HCT116 (cell line): ENCODE measurements around the gene CHN1. TPM values are rescaled to one million over a fixed set of nuclear protein-coding genes. Genes with fewer than 3 reads are reported as not detected.

Experiments
- ATAC-seq: fragments of 200-7000 bp; cut with Tn5 transposase; 2 replicates; pipeline ENCODE4 v1.9.1; 2020; ENCODE audit warnings: mild to moderate bottlenecking, moderate library complexity
- BruUV-seq: library from RNA; stranded (reverse); fragments of 400-500 nt; replicated peaks from 2 replicates; lab custom pipeline; 2021; lab: Mats Ljungman, UMichigan
- CTCF ChIA-PET: fragments of 300-600 bp; sonication (Branson Sonifier 250); formaldehyde crosslinking; loops from one replicate; lab custom pipeline; 2021; ENCODE audit warnings: antibody characterized with exemption; lab: Charles Lee
- POLR2A ChIA-PET: fragments of 300-600, 350-600 bp; sonication (Branson Sonifier 250); formaldehyde crosslinking; loops from one replicate; lab custom pipeline; 2021; ENCODE audit warnings: antibody characterized with exemption; lab: Charles Lee
- RAD21 ChIA-PET, 2 experiments: fragments of 300-600 bp; sonication (Branson Sonifier 250); formaldehyde crosslinking; loops; one replicate each; lab custom pipeline; 2023; ENCODE audit warnings: low total read pairs in 2 of 2; ENCODE audit not compliant: uncharacterized antibody in 2 of 2, unreplicated experiment in 2 of 2, low non-redundant PET in 1 of 2; lab: Charles Lee
- DNase-seq: peaks from one replicate; pipeline ENCODE4 v3.0.0-alpha.2; 2010; ENCODE audit warnings: low read depth, low spot score
- H2AFZ ChIP-seq: fragments of 200-600 bp; shearing (Covaris generic), sonication (generic); 2 replicates; pipeline ENCODE4 v1.6.1; 2017; ENCODE audit warnings: low read depth, mixed run types, mixed read lengths, antibody characterized with exemption, low read length; ENCODE audit not compliant: poor library complexity, severe bottlenecking
- H3K27ac ChIP-seq: 2 replicates; pipeline ENCODE4 v1.5.1; 2012; ENCODE audit warnings: low read depth, low read length
- H3K27me3 ChIP-seq: fragments of 200-600 bp; sonication (generic); 2 replicates; pipeline ENCODE4 v1.6.1; 2016; ENCODE audit warnings: mixed run types, low read length, mixed read lengths; ENCODE audit not compliant: insufficient read depth
- H3K36me3 ChIP-seq, 2 experiments: fragments of 200-500 bp in 1 of 2; fragments of 200-600 bp in 1 of 2; sonication (Bioruptor generic) in 1 of 2; sonication (generic) in 1 of 2; 2 replicates each; pipeline versions ENCODE4 v1.5.1 to v1.6.1; 2014 to 2016; ENCODE audit warnings: low read length in 2 of 2, inconsistent platforms in 1 of 2, mixed read lengths in 1 of 2, mixed run types in 1 of 2; ENCODE audit not compliant: insufficient read depth in 2 of 2, control insufficient read depth in 1 of 2
- H3K4me1 ChIP-seq, 2 experiments: fragments of 200-600 bp in 1 of 2; sonication (generic) in 1 of 2; 2 replicates each; pipeline versions ENCODE4 v1.5.1 to v1.6.1; 2012 to 2017; ENCODE audit warnings: low read length in 2 of 2, inconsistent platforms in 1 of 2, mild to moderate bottlenecking in 1 of 2, mixed read lengths in 1 of 2, mixed run types in 1 of 2, moderate library complexity in 1 of 2; ENCODE audit not compliant: insufficient read depth in 2 of 2, control insufficient read depth in 1 of 2
- H3K4me2 ChIP-seq: fragments of 200-600 bp; sonication (generic); 2 replicates; pipeline ENCODE4 v1.6.1; 2017; ENCODE audit warnings: mixed run types, low read length, mixed read lengths
- H3K4me3 ChIP-seq, 2 experiments: fragments of 200-600 bp in 1 of 2; sonication (generic) in 1 of 2; replicated peaks in 1 of 2; 2 replicates each; pipeline ENCODE4 v1.5.1; 2011 to 2016; ENCODE audit warnings: low read length in 2 of 2, control low read depth in 1 of 2, low read depth in 1 of 2, mild to moderate bottlenecking in 1 of 2, mixed read lengths in 1 of 2, mixed run types in 1 of 2
- H3K79me2 ChIP-seq: fragments of 200-600 bp; sonication (generic); 2 replicates; pipeline ENCODE4 v1.6.1; 2017; ENCODE audit warnings: mild to moderate bottlenecking, mixed run types, low read length, moderate library complexity, mixed read lengths; ENCODE audit not compliant: insufficient read depth
- H3K9ac ChIP-seq: fragments of 200-600 bp; sonication (generic); 2 replicates; pipeline ENCODE4 v1.6.1; 2016; ENCODE audit warnings: low read length, mixed read lengths
- H3K9me2 ChIP-seq: fragments of 200-600 bp; sonication (generic), shearing (Covaris generic); 2 replicates; pipeline ENCODE4 v1.6.1; 2017; ENCODE audit warnings: mixed run types, mild to moderate bottlenecking, moderate library complexity; ENCODE audit not compliant: insufficient read depth
- H3K9me3 ChIP-seq, 2 experiments: fragments of 200-500 bp in 1 of 2; fragments of 200-600 bp in 1 of 2; sonication (Bioruptor generic) in 1 of 2; sonication (generic) in 1 of 2; 2 replicates each; pipeline ENCODE4 v1.6.1; 2014 to 2017; ENCODE audit warnings: low read length in 2 of 2, mixed read lengths in 2 of 2, inconsistent platforms in 1 of 2, low read depth in 1 of 2, mild to moderate bottlenecking in 1 of 2, mixed run types in 1 of 2, moderate library complexity in 1 of 2; ENCODE audit not compliant: control insufficient read depth in 1 of 2, insufficient read depth in 1 of 2
- H4K20me1 ChIP-seq: fragments of 200-600 bp; sonication (generic), shearing (Covaris generic); 2 replicates; pipeline ENCODE4 v1.6.1; 2017; ENCODE audit warnings: mixed run types, mild to moderate bottlenecking, moderate library complexity; ENCODE audit not compliant: insufficient read depth
- CBX3 ChIP-seq: IDR thresholded peaks from 2 replicates; pipeline ENCODE4 v1.6.1; 2012; ENCODE audit warnings: low read depth
- CEBPB ChIP-seq: IDR thresholded peaks from 2 replicates; pipeline ENCODE4 v1.6.1; 2012; ENCODE audit warnings: low read depth
- SIN3A ChIP-seq: IDR thresholded peaks from 2 replicates; pipeline ENCODE4 v1.6.1; 2012; ENCODE audit warnings: low read depth
- SP1 ChIP-seq: IDR thresholded peaks from 2 replicates; pipeline ENCODE4 v1.6.1; 2012; ENCODE audit warnings: low read depth
- SRF ChIP-seq: IDR thresholded peaks from 2 replicates; pipeline ENCODE4 v1.6.1; 2012; ENCODE audit warnings: low read depth
- YY1 ChIP-seq: IDR thresholded peaks from 2 replicates; pipeline ENCODE4 v1.6.1; 2011; ENCODE audit warnings: low read length, low read depth, moderate library complexity, mild to moderate bottlenecking; ENCODE audit not compliant: insufficient replicate concordance; ENCODE audit errors: extremely low read depth
- intact Hi-C: fragments of 100-400 bp; cut with micrococcal nuclease; formaldehyde crosslinking; loops from 2 replicates; pipeline ENCODE4 v1.10.0; 2022
- total RNA-seq: library from RNA; stranded (reverse); gene quantifications from one replicate; pipeline ENCODE4 v1.2.1, GENCODE V29; 2021; ENCODE audit not compliant: unreplicated experiment
- TF ChIP-seq, protein P1 (sequence below): IDR thresholded peaks from 2 replicates; pipeline ENCODE4 v1.6.1; 2011; ENCODE audit warnings: mild to moderate bottlenecking, low read length, moderate library complexity; ENCODE audit not compliant: insufficient replicate concordance; ENCODE audit errors: extremely low read depth
- TF ChIP-seq, protein P2 (sequence below), 3 experiments: fragments of 200-600 bp in 1 of 3; sonication (generic) in 1 of 3; IDR thresholded peaks in 2 of 3; conservative IDR thresholded peaks in 1 of 3; 2 replicates each; pipeline ENCODE4 v1.5.1; 2012 to 2017; ENCODE audit warnings: low read depth in 2 of 3, low read length in 2 of 3, antibody characterized with exemption in 1 of 3, borderline replicate concordance in 1 of 3, control low read depth in 1 of 3, mild to moderate bottlenecking in 1 of 3, mixed read lengths in 1 of 3, mixed run types in 1 of 3, moderate library complexity in 1 of 3; ENCODE audit not compliant: insufficient read depth in 1 of 3
- TF ChIP-seq, protein P3 (sequence below): IDR thresholded peaks from 2 replicates; pipeline ENCODE4 v1.6.1; 2012

Gene CHN1
- total RNA-seq, 1 experiment from 2014 or later: 3.6 TPM

DNA sequence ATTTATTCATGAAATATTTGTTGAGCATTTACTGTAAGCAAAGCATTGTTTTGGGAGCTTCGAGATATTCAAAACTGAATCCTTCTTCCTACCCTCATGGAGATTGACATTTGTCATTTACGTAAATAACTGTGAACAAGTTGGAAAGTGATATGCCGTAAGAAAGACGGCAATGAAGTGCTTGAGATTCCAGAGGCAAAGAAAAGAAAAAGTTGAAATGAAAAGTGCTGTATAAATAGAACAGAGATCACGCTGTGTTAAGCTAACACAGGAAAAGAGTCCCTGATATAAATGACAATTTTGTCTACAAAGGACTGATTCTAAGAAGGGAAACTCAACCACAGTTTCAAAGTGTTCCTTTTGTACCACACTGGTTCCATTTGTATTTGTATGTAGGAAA, 242.7 kb downstream of the CHN1 start:
- ChIA-PET CTCF (interaction anchor here (4.4 kb wide), 1 partner anchor 13 kb away, joined by 18 read pairs; no protein-coding TSS in a partner anchor), RAD21 (no interaction called here), POLR2A (no interaction called here)
- intact Hi-C loops: no loop called here
- TF ChIP-seq SRF (no peak), SIN3A (no peak), SP1 (no peak), CEBPB (no peak), CBX3 (no peak), YY1 (no peak)
- TF ChIP-seq, protein P1, sequence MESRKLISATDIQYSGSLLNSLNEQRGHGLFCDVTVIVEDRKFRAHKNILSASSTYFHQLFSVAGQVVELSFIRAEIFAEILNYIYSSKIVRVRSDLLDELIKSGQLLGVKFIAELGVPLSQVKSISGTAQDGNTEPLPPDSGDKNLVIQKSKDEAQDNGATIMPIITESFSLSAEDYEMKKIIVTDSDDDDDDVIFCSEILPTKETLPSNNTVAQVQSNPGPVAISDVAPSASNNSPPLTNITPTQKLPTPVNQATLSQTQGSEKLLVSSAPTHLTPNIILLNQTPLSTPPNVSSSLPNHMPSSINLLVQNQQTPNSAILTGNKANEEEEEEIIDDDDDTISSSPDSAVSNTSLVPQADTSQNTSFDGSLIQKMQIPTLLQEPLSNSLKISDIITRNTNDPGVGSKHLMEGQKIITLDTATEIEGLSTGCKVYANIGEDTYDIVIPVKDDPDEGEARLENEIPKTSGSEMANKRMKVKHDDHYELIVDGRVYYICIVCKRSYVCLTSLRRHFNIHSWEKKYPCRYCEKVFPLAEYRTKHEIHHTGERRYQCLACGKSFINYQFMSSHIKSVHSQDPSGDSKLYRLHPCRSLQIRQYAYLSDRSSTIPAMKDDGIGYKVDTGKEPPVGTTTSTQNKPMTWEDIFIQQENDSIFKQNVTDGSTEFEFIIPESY: no peak
- TF ChIP-seq, protein P2, sequence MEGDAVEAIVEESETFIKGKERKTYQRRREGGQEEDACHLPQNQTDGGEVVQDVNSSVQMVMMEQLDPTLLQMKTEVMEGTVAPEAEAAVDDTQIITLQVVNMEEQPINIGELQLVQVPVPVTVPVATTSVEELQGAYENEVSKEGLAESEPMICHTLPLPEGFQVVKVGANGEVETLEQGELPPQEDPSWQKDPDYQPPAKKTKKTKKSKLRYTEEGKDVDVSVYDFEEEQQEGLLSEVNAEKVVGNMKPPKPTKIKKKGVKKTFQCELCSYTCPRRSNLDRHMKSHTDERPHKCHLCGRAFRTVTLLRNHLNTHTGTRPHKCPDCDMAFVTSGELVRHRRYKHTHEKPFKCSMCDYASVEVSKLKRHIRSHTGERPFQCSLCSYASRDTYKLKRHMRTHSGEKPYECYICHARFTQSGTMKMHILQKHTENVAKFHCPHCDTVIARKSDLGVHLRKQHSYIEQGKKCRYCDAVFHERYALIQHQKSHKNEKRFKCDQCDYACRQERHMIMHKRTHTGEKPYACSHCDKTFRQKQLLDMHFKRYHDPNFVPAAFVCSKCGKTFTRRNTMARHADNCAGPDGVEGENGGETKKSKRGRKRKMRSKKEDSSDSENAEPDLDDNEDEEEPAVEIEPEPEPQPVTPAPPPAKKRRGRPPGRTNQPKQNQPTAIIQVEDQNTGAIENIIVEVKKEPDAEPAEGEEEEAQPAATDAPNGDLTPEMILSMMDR (IDR thresholded peaks at IDR 0.05 in 2 of 3, conservative IDR thresholded peaks at IDR 0.05 in 1 of 3; ENCODE audit: borderline replicate concordance in 1 of 3, insufficient read depth in 1 of 3, low read depth in 2 of 3, low read length in 2 of 3): no peak
- TF ChIP-seq, protein P3, sequence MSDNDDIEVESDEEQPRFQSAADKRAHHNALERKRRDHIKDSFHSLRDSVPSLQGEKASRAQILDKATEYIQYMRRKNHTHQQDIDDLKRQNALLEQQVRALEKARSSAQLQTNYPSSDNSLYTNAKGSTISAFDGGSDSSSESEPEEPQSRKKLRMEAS: no peak
- no peak for ATAC-seq
- no peak for DNase-seq
- no TSS peak for BruUV-seq
- H3K4me1 ChIP-seq: no peaks in the 10 kb centered on the region
- H3K4me3 ChIP-seq: no peak overlapping the region
- no peak overlapping the region for H2AFZ ChIP-seq
- no peak overlapping the region for H3K9ac ChIP-seq
- no peak overlapping the region for H3K27ac ChIP-seq
- no peak overlapping the region for H3K4me2 ChIP-seq
- H3K36me3 ChIP-seq: no peaks in the 10 kb centered on the region
- H3K79me2 ChIP-seq: no peaks in the 10 kb centered on the region
- H3K27me3 ChIP-seq: no peaks in the 10 kb centered on the region
- H3K9me3 ChIP-seq: no peaks in the 10 kb centered on the region
- H3K9me2 ChIP-seq: no peaks in the 10 kb centered on the region
- no peaks in the 10 kb centered on the region for H4K20me1 ChIP-seq
